A673 (cell line): ENCODE measurements around the gene GAB2. TPM values are rescaled to one million over a fixed set of nuclear protein-coding genes. Genes with fewer than 3 reads are reported as not detected.

Experiments used
- BruUV-seq: library from RNA; stranded (reverse); fragments of 400-500 nt; replicated peaks from 2 replicates; lab custom pipeline; 2021; lab: Mats Ljungman, UMichigan
- CTCF ChIA-PET: fragments of 300-600 bp; sonication (Branson Sonifier 250); formaldehyde crosslinking; loops from one replicate; lab custom pipeline; 2022; ENCODE audit warnings: antibody characterized with exemption; lab: Charles Lee
- POLR2A ChIA-PET: fragments of 300-600 bp; sonication (Branson Sonifier 250); formaldehyde crosslinking; loops from one replicate; lab custom pipeline; 2022; ENCODE audit warnings: antibody characterized with exemption; ENCODE audit not compliant: low non-redundant PET; lab: Charles Lee
- DNase-seq: peaks from one replicate; pipeline ENCODE4 v3.0.0-alpha.2; 2015; ENCODE audit warnings: low spot score
- H3K27ac ChIP-seq: fragments of 200-600 bp; sonication (generic); 2 replicates; pipeline ENCODE4 v1.5.1; 2016; ENCODE audit warnings: mixed run types, low read depth, mild to moderate bottlenecking, mixed read lengths, antibody characterized with exemption, low read length; ENCODE audit not compliant: poor library complexity, severe bottlenecking
- H3K27me3 ChIP-seq: fragments of 200-600 bp; sonication (generic); replicated peaks from 2 replicates; pipeline ENCODE4 v1.6.1; 2017; ENCODE audit warnings: mixed run types, low read depth, mild to moderate bottlenecking, mixed read lengths, antibody characterized with exemption, low read length; ENCODE audit not compliant: insufficient read depth, poor library complexity
- H3K36me3 ChIP-seq: fragments of 200-600 bp; sonication (generic); 2 replicates; pipeline ENCODE4 v1.6.1; 2016; ENCODE audit warnings: mixed run types, mild to moderate bottlenecking, mixed read lengths, antibody characterized with exemption, low read length; ENCODE audit not compliant: insufficient read depth, poor library complexity, severe bottlenecking
- H3K4me1 ChIP-seq: fragments of 200-600 bp; sonication (generic); 2 replicates; pipeline ENCODE4 v1.6.1; 2017; ENCODE audit warnings: mixed run types, mild to moderate bottlenecking, mixed read lengths, antibody characterized with exemption, low read length; ENCODE audit not compliant: insufficient read depth, poor library complexity, severe bottlenecking
- H3K4me3 ChIP-seq: fragments of 200-600 bp; sonication (generic); 2 replicates; pipeline ENCODE4 v1.5.1; 2016; ENCODE audit warnings: low read depth, mixed run types, mild to moderate bottlenecking, mixed read lengths, low read length; ENCODE audit not compliant: poor library complexity, severe bottlenecking
- H3K9me3 ChIP-seq: fragments of 200-600 bp; sonication (generic); 2 replicates; pipeline ENCODE4 v1.6.1; 2016; ENCODE audit warnings: mixed run types, low read depth, mild to moderate bottlenecking, mixed read lengths, antibody characterized with exemption, low read length; ENCODE audit not compliant: poor library complexity, severe bottlenecking
- EZH2 ChIP-seq: fragments of 200-600 bp; sonication (generic); IDR thresholded peaks from 2 replicates; pipeline ENCODE4 v1.6.1; 2017; ENCODE audit warnings: borderline replicate concordance, low read depth, mild to moderate bottlenecking, mixed read lengths, antibody characterized with exemption, low read length; ENCODE audit not compliant: poor library complexity, severe bottlenecking
- intact Hi-C: fragments of 100-400 bp; cut with micrococcal nuclease; formaldehyde crosslinking; loops from one replicate; pipeline ENCODE4 v1.10.0; 2022; ENCODE audit not compliant: unreplicated experiment
- total RNA-seq: library from RNA; stranded (reverse); gene quantifications from 2 replicates; pipeline ENCODE4 v1.2.3, GENCODE V29; 2021
- TF ChIP-seq, protein P1 (sequence below): fragments of 300-800, 200-600 bp; sonication (generic); conservative IDR thresholded peaks from 2 replicates; pipeline ENCODE4 v1.5.1; 2017; ENCODE audit warnings: low read depth, mild to moderate bottlenecking, antibody characterized with exemption, low read length, moderate library complexity, mixed read lengths

GAB2 gene
- total RNA-seq, 1 experiment from 2014 or later, result 21.5 TPM

DNA sequence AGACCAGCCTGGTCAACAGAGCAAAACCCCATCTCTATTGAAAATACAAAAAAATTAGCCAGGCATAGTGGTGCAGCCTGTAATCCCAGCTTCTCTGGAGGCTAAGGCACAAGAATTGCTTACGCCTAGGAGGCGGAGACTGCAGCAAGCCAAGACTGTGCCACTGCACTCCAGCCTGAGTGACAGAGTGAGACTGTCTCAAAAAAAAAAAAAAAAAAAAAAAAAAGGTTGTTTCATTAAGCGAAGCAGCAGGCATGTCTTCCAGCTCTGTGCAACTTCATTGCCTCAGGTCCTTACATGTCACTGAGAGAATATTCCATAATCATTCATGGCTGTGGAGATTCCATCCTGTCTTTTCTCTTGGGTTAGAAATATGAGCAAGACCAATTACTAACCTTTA, 16.9 kb downstream of the GAB2 start:
- TF ChIP-seq EZH2, result no peak
- TF ChIP-seq, protein P1, sequence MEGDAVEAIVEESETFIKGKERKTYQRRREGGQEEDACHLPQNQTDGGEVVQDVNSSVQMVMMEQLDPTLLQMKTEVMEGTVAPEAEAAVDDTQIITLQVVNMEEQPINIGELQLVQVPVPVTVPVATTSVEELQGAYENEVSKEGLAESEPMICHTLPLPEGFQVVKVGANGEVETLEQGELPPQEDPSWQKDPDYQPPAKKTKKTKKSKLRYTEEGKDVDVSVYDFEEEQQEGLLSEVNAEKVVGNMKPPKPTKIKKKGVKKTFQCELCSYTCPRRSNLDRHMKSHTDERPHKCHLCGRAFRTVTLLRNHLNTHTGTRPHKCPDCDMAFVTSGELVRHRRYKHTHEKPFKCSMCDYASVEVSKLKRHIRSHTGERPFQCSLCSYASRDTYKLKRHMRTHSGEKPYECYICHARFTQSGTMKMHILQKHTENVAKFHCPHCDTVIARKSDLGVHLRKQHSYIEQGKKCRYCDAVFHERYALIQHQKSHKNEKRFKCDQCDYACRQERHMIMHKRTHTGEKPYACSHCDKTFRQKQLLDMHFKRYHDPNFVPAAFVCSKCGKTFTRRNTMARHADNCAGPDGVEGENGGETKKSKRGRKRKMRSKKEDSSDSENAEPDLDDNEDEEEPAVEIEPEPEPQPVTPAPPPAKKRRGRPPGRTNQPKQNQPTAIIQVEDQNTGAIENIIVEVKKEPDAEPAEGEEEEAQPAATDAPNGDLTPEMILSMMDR, result no peak
- H3K9me3 ChIP-seq, result no peaks in the 10 kb centered on the region
- no peaks in the 10 kb centered on the region for H3K27me3 ChIP-seq
- no peak for DNase-seq
- H3K4me1 ChIP-seq, result peaks cover 10% of the 10 kb centered on the region
- H3K36me3 ChIP-seq, result no peaks in the 10 kb centered on the region
- BruUV-seq, result no TSS peak
- H3K4me3 ChIP-seq, result no peak overlapping the region
- ChIA-PET POLR2A (no interaction called here), CTCF (no interaction called here)
- intact Hi-C loops, result no loop called here
- no peak overlapping the region for H3K27ac ChIP-seq

DNA sequence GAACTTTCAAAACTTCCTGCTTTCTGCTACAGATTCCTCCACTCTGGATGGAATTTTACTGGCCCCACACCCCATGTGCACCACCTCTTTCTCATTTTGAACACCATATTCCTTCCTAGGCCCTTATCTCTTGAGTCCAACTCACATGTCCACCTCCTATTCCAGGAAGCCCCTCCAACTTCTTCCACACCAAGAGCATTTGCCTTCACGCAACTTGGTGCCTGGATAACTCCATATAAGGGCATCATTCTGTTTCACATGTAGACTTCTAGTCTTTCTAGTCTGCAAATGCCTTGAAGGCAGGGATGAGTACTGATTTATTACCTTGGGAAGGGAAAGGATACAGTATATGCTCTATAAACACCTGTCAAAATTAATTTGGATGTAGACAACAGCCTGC, 17.5 kb downstream of the GAB2 start:
- ChIA-PET CTCF (no interaction called here), POLR2A (no interaction called here)
- no peak overlapping the region for H3K4me3 ChIP-seq
- H3K36me3 ChIP-seq, result no peaks in the 10 kb centered on the region
- H3K27ac ChIP-seq, result no peak overlapping the region
- no peak for DNase-seq
- BruUV-seq, result no TSS peak
- no peaks in the 10 kb centered on the region for H3K27me3 ChIP-seq
- peaks cover 10% of the 10 kb centered on the region for H3K4me1 ChIP-seq
- intact Hi-C loops, result no loop called here
- no peaks in the 10 kb centered on the region for H3K9me3 ChIP-seq
- no peak for TF ChIP-seq EZH2
- TF ChIP-seq, protein P1, result no peak

DNA sequence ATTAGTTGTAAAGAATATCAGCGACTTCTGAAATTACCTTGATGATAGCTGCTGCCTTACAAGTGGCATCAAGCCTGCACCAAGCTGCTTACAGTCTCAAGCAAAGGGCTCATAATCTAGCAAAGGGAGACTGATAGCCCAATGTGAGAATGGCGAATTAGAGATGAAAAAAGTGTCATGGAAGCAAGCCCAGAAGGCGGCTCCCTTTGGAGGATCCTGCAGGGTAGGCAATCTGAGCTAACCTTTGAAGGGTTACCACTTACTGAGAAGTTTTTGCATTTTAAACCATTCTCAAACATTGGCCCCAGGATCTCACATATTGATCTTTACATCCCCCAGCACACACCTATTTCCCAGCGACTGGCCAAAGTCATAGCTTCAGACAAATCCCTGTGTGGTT, 18.5 kb downstream of the GAB2 start:
- intact Hi-C loops, result no loop called here
- Histone ChIP-seq H3K27ac (no peak overlapping the region), H3K36me3 (no peaks in the 10 kb centered on the region), H3K9me3 (no peaks in the 10 kb centered on the region), H3K4me3 (no peak overlapping the region), H3K4me1 (peaks cover 7% of the 10 kb centered on the region), H3K27me3 (no peaks in the 10 kb centered on the region)
- ChIA-PET CTCF (no interaction called here), POLR2A (no interaction called here)
- DNase-seq, result no peak
- TF ChIP-seq EZH2, result no peak
- TF ChIP-seq, protein P1, result no peak
- BruUV-seq, result no TSS peak
